ENCODE measurements around the gene SRPK1. TPM values are rescaled to one million over a fixed set of nuclear protein-coding genes. Genes with fewer than 3 reads are reported as not detected.
"Not testable (repeated sequence)": the region's sequence is repeated elsewhere in the genome, so short reads cannot be mapped to it uniquely, and the experiment has no call there.

The SRPK1 gene
- total RNA-seq, 1 donor from 2014 or later = 51.5 TPM

DNA sequence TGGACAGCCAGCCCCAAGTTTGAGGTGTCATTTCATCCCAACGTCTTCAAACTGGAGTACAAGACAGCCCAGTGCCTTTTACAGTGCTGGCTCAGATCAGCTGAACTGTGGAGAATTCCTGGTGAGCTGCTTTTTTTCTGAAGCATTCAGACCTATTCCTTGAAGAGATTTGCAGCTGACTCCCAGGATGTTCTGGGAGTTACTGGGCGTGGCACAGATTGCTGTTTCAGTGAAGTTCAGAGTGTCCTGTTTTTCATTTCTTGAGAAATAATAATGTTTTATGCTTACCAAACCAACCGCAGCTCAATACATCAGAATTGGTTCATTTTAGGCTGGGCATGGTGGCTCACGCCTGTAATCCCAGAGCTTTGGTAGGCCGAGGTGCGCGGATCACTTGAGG is 33.4 kb upstream of the SRPK1 start:
- H3K4me1 Mint-ChIP-seq = no peaks in the 10 kb centered on the region
- H3K36me3 Mint-ChIP-seq (ENCODE audit: low read depth) = no peaks in the 10 kb centered on the region
- no peak overlapping the region for H3K4me3 Mint-ChIP-seq
- CTCF ChIA-PET = no interaction called here
- no peak overlapping the region for H3K27ac Mint-ChIP-seq
- TF ChIP-seq, protein P1, sequence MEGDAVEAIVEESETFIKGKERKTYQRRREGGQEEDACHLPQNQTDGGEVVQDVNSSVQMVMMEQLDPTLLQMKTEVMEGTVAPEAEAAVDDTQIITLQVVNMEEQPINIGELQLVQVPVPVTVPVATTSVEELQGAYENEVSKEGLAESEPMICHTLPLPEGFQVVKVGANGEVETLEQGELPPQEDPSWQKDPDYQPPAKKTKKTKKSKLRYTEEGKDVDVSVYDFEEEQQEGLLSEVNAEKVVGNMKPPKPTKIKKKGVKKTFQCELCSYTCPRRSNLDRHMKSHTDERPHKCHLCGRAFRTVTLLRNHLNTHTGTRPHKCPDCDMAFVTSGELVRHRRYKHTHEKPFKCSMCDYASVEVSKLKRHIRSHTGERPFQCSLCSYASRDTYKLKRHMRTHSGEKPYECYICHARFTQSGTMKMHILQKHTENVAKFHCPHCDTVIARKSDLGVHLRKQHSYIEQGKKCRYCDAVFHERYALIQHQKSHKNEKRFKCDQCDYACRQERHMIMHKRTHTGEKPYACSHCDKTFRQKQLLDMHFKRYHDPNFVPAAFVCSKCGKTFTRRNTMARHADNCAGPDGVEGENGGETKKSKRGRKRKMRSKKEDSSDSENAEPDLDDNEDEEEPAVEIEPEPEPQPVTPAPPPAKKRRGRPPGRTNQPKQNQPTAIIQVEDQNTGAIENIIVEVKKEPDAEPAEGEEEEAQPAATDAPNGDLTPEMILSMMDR (IDR thresholded peaks at IDR 0.05) = no peak
- intact Hi-C loops (cut with micrococcal nuclease) = no loop called here
- DNase-seq = no peak
- no peak for ATAC-seq (ENCODE audit: low read depth)
- H3K27me3 Mint-ChIP-seq = peaks cover 12% of the 10 kb centered on the region
- POLR2A ChIA-PET = no interaction called here
- no peaks in the 10 kb centered on the region for H3K9me3 Mint-ChIP-seq

DNA sequence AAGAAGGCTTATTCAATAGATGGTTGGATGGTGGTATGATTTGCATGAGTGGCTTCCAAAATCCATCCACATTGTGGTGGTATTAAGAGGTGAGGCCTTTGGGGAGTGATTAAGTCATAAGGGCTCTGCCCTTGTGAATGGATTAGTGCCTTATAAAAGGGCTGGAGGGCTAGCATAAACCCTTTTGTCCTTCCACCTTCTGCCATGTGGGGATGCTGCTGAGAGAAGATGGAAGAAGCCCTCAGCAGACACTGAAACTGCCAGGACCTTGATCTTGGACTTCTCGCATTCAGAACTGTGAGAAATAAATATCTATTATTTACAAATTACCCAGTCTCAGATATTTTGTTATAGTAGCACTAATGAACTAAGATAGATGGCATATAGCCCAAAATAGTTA is 27.8 kb upstream of the SRPK1 start:
- ChIA-PET POLR2A (no interaction called here), CTCF (no interaction called here)
- Mint-ChIP-seq H3K27ac (no peak overlapping the region), H3K27me3 (peaks cover 2% of the 10 kb centered on the region), H3K4me1 (no peaks in the 10 kb centered on the region), H3K9me3 (no peaks in the 10 kb centered on the region), H3K36me3 (ENCODE audit: low read depth) (no peaks in the 10 kb centered on the region), H3K4me3 (no peak overlapping the region)
- intact Hi-C loops (cut with micrococcal nuclease) = no loop called here
- DNase-seq = no peak
- TF ChIP-seq, protein P1 (IDR thresholded peaks at IDR 0.05) = no peak
- no peak for ATAC-seq (ENCODE audit: low read depth)

DNA sequence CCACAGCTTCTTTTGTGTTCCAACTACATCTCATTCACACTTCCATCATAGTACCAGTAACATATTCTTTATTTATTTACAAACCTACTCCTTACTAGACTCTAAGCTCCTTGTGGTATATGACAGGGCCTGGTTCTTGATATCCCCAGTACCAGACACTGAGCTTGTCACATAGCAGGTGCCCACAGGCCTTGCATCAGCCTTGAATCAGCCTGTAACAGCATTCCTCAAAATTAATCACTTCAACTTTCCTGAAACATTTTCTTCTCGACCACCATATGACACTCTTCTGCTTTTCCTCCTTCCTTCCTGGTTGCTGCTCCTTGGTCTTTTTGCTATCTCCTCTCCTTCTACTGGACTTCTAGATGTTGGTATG is 24.7 kb upstream of the SRPK1 start:
- H3K27ac Mint-ChIP-seq = no peak overlapping the region
- intact Hi-C loops (cut with micrococcal nuclease) = no loop called here
- H3K4me3 Mint-ChIP-seq = no peak overlapping the region
- no peaks in the 10 kb centered on the region for H3K4me1 Mint-ChIP-seq
- no peaks in the 10 kb centered on the region for H3K9me3 Mint-ChIP-seq
- ATAC-seq (ENCODE audit: low read depth) (no peak), DNase-seq (no peak)
- CTCF ChIA-PET = no interaction called here
- POLR2A ChIA-PET = no interaction called here
- H3K27me3 Mint-ChIP-seq = no peaks in the 10 kb centered on the region
- no peaks in the 10 kb centered on the region for H3K36me3 Mint-ChIP-seq (ENCODE audit: low read depth)
- TF ChIP-seq, protein P1 (IDR thresholded peaks at IDR 0.05) = no peak

DNA sequence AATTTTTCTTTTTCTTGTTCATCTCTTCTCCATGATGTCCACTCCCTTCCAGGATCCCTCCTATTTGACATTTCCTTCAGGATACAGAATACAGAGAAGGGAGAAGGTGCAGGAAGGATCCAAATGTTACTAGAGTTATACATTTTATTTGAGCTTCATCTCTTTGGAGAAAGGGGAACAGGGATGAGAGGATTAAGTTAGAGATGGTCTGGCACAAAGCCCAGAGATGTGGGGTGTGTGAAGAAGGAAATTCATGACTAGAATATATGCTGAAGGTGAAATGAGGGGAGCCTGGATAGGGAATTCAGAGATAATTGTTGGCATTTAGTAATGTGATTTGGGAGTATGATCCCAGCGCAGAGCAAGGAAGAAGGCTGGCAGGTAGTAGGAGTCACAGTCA is 22.5 kb upstream of the SRPK1 start:
- Mint-ChIP-seq H3K27ac (no peak overlapping the region), H3K9me3 (no peaks in the 10 kb centered on the region), H3K4me3 (no peak overlapping the region), H3K27me3 (peaks cover 3% of the 10 kb centered on the region), H3K36me3 (ENCODE audit: low read depth) (no peaks in the 10 kb centered on the region), H3K4me1 (no peaks in the 10 kb centered on the region)
- TF ChIP-seq, protein P1 (IDR thresholded peaks at IDR 0.05) = no peak
- ATAC-seq (ENCODE audit: low read depth) (no peak), DNase-seq (no peak)
- ChIA-PET POLR2A (no interaction called here), CTCF (no interaction called here)
- intact Hi-C loops (cut with micrococcal nuclease) = no loop called here

DNA sequence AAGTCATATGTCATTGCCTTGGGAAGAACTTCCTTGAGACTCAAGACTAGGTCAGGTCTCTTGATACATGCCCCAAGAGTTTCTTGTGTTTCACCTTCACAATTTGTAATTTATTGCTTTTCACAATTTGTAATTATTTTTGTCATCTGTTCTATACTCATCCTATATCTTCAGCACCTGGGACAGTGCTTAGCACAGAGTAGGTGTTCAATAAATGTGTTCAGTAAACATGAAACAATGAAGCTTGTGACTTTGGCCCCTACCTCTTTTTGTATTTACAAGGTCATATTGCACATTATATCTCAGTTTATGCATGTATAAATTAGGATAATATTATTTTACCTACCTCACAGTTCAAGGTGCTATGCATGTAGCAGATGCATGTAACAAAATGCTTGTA is 21.5 kb upstream of the SRPK1 start:
- H3K27ac Mint-ChIP-seq = no peak overlapping the region
- TF ChIP-seq, protein P1 (IDR thresholded peaks at IDR 0.05) = no peak
- H3K27me3 Mint-ChIP-seq = peaks cover 3% of the 10 kb centered on the region
- H3K9me3 Mint-ChIP-seq = no peaks in the 10 kb centered on the region
- H3K36me3 Mint-ChIP-seq (ENCODE audit: low read depth) = no peaks in the 10 kb centered on the region
- ChIA-PET CTCF (no interaction called here), POLR2A (no interaction called here)
- intact Hi-C loops (cut with micrococcal nuclease) = no loop called here
- ATAC-seq (ENCODE audit: low read depth) = no peak
- DNase-seq = no peak
- H3K4me1 Mint-ChIP-seq = no peaks in the 10 kb centered on the region
- no peak overlapping the region for H3K4me3 Mint-ChIP-seq

DNA sequence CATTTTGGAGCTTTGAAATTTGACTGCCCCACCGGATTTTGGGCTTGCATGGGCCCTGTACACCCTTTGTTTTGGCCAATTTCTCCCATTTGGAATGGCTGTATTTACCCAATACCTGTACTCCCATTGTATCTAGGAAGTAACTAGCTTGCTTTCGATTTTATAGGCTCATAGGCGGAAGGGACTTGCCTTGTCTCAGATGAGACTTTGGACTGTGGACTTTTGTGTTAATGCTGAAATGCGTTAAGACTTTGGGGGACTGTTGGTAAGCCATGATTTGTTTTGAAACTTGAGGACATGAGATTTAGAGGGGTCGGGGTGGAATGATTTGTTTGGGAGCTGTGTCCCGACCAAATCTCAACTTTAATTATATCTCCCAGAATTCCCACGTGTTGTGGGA is 20.3 kb upstream of the SRPK1 start:
- DNase-seq; H3K27me3 Mint-ChIP-seq; H3K9me3 Mint-ChIP-seq; CTCF ChIA-PET; intact Hi-C loops (cut with micrococcal nuclease); H3K27ac Mint-ChIP-seq; H3K4me3 Mint-ChIP-seq; ATAC-seq (ENCODE audit: low read depth); H3K36me3 Mint-ChIP-seq (ENCODE audit: low read depth); POLR2A ChIA-PET; H3K4me1 Mint-ChIP-seq: not testable (repeated sequence)

DNA sequence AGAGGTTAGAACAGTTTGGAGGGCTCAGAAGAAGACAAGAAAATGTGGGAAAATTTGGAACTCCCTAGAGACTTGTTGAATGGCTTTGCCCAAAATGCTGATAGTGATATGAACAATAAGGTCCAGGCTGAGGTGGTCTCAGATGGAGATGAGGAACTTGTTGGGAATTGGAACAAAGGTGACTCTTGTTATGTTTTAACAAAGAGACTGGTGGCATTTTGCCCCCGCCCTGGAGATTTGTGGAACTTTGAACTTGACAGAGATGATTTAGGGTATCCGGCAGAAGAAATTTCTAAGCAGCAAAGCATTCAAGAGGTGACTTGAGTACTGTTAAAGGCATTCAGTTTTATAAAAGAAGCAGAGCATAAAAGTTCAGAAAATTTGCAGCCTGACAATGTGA is 19.1 kb upstream of the SRPK1 start:
- H3K27me3 Mint-ChIP-seq; intact Hi-C loops (cut with micrococcal nuclease): not testable (repeated sequence)

DNA sequence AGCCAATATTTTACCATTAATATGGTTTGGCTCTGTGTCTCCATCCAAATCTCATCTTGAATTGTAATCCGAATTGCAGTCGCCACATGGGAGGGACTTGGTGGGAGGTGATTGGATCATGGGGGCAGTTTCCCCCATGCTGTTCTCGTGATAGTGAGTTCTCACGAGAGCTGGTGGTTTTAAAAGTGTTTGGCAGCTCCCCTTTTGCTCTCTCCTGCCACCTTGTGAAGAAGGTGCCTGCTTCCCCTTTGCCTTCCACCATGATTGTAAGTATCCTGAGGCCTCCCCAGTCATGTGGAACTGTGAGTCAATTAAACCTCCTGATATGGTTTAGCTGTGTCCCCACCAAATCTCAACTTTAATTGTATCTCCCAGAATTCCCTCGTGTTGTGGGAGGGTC is 18.4 kb upstream of the SRPK1 start:
- CTCF ChIA-PET; H3K9me3 Mint-ChIP-seq; H3K27me3 Mint-ChIP-seq; H3K36me3 Mint-ChIP-seq (ENCODE audit: low read depth); H3K4me1 Mint-ChIP-seq; DNase-seq; H3K4me3 Mint-ChIP-seq; POLR2A ChIA-PET; H3K27ac Mint-ChIP-seq; ATAC-seq (ENCODE audit: low read depth); intact Hi-C loops (cut with micrococcal nuclease): not testable (repeated sequence)

More for the DNA sequence above, 19.1 kb upstream of the SRPK1 start:
- ATAC-seq (ENCODE audit: low read depth); POLR2A ChIA-PET; H3K4me1 Mint-ChIP-seq; H3K27ac Mint-ChIP-seq; H3K9me3 Mint-ChIP-seq; H3K4me3 Mint-ChIP-seq; H3K36me3 Mint-ChIP-seq (ENCODE audit: low read depth); DNase-seq; CTCF ChIA-PET: not testable (repeated sequence)

Data from activated B cell treated with CpG ODN at 0.5 μM for 24 hours (primary cell).